Measurements from ENCODE around the gene PRIM2. TPM values are rescaled to one million over a fixed set of nuclear protein-coding genes. Genes with fewer than 3 reads are reported as not detected.

PRIM2 gene
- total and polyA plus RNA-seq, 9 of the 15 experiments (the other 6 are each of a cell fraction or from before 2014, with no cell fraction given), result 19.8 to 57.5 (median 33.4) TPM

DNA sequence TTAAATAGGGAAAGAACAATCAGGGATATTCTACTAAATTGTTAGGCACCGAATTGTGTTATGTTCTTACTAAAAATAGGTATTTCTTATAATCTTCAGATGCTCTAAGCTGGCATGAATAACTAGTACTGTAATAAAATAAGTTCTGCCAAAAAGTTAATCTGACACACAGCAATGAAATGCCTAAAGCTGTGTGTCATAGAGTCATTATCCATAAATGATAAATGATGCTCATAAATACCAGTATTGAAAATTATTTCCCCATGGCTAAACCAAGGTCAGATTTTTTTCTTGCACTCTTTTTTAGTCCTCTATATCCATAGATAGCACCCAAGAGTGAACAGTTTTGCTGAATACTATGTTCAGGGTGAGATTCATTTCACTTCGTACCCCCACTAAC, 11.7 kb upstream of the PRIM2 start:
- Histone ChIP-seq H3K4me2 (ENCODE audit: insufficient read depth, low read length) (no peak overlapping the region), H3K9me1 (ENCODE audit: control insufficient read depth, insufficient read depth, low read length) (no peaks in the 10 kb centered on the region), H4K20me1 (replicated peaks; ENCODE audit: control insufficient read depth, insufficient read depth, low read length) (no peaks in the 10 kb centered on the region), H3K4me1 (replicated peaks in 1 of 2; ENCODE audit: control insufficient read depth in 2 of 2, insufficient read depth in 2 of 2, low read length in 2 of 2) (no peaks in the 10 kb centered on the region), H2AFZ (ENCODE audit: low read depth, low read length) (no peak overlapping the region), H3K9me3 (replicated peaks; ENCODE audit: control insufficient read depth, insufficient read depth, low read depth, low read length) (no peaks in the 10 kb centered on the region), H3K27me3 (ENCODE audit: control insufficient read depth in 2 of 2, insufficient read depth in 2 of 2, low read length in 2 of 2) (peaks cover 5 to 9% of the 10 kb centered on the region in 2 experiments; a peak in 4 of 5 replicates), H3K9ac (ENCODE audit: insufficient read depth in 1 of 2, low read depth in 2 of 2, low read length in 2 of 2) (no peak overlapping the region), H3K79me2 (ENCODE audit: control insufficient read depth, insufficient read depth, low read length) (no peaks in the 10 kb centered on the region), H3K27ac (ENCODE audit: extremely low read depth, low read depth, low read length) (no peak overlapping the region), H3K4me3 (no peak overlapping the region), H3K36me3 (ENCODE audit: control insufficient read depth, insufficient read depth, low read length) (no peaks in the 10 kb centered on the region)
- no TSS peak for BruUV-seq (replicated peaks)
- intact Hi-C loops (cut with micrococcal nuclease) (no loop called here), in situ Hi-C loops (cut with MboI) (loop anchor here (25.0 kb wide), 1 partner anchor 943 kb away; no protein-coding TSS in a partner anchor)
- 0% methylated on average over 2 of the region's 2 CpGs for WGBS (ENCODE audit: insufficient coverage, low coverage, missing lambda C conversion rate)
- ChIA-PET POLR2A (no interaction called here), CTCF (ENCODE audit: low intra/inter-chr PET ratio) (no interaction called here)
- no peak for ATAC-seq
- no peak for FAIRE-seq
- TF ChIP-seq, protein P1, sequence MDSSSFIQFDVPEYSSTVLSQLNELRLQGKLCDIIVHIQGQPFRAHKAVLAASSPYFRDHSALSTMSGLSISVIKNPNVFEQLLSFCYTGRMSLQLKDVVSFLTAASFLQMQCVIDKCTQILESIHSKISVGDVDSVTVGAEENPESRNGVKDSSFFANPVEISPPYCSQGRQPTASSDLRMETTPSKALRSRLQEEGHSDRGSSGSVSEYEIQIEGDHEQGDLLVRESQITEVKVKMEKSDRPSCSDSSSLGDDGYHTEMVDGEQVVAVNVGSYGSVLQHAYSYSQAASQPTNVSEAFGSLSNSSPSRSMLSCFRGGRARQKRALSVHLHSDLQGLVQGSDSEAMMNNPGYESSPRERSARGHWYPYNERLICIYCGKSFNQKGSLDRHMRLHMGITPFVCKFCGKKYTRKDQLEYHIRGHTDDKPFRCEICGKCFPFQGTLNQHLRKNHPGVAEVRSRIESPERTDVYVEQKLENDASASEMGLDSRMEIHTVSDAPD (CRISPR knock-in tag; IDR thresholded peaks at IDR 0.05), result no peak
- TF ChIP-seq GATAD2A (IDR thresholded peaks at IDR 0.05), result no peak
- TF ChIP-seq, protein P2, sequence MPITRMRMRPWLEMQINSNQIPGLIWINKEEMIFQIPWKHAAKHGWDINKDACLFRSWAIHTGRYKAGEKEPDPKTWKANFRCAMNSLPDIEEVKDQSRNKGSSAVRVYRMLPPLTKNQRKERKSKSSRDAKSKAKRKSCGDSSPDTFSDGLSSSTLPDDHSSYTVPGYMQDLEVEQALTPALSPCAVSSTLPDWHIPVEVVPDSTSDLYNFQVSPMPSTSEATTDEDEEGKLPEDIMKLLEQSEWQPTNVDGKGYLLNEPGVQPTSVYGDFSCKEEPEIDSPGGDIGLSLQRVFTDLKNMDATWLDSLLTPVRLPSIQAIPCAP (CRISPR knock-in tag; IDR thresholded peaks at IDR 0.05; ENCODE audit: borderline replicate concordance), result no peak
- TF ChIP-seq C11orf30 (IDR thresholded peaks at IDR 0.05; ENCODE audit: low read depth), result no peak
- no peak for TF ChIP-seq SIN3B (IDR thresholded peaks at IDR 0.05; ENCODE audit: low read depth)
- TF ChIP-seq, protein P3, sequence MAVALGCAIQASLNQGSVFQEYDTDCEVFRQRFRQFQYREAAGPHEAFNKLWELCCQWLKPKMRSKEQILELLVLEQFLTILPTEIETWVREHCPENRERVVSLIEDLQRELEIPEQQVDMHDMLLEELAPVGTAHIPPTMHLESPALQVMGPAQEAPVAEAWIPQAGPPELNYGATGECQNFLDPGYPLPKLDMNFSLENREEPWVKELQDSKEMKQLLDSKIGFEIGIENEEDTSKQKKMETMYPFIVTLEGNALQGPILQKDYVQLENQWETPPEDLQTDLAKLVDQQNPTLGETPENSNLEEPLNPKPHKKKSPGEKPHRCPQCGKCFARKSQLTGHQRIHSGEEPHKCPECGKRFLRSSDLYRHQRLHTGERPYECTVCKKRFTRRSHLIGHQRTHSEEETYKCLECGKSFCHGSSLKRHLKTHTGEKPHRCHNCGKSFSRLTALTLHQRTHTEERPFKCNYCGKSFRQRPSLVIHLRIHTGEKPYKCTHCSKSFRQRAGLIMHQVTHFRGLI (CRISPR knock-in tag; IDR thresholded peaks at IDR 0.05), result no peak
- TF ChIP-seq ZNF316 (IDR thresholded peaks at IDR 0.05), result no peak
- no peak for TF ChIP-seq ZNF695 (CRISPR knock-in tag; IDR thresholded peaks at IDR 0.05)
- no peak for TF ChIP-seq ZNF133 (CRISPR knock-in tag; IDR thresholded peaks at IDR 0.05)
- TF ChIP-seq POLR2A (conservative IDR thresholded peaks at IDR 0.05), result no peak
- no peak for TF ChIP-seq NR4A1 (CRISPR knock-in tag; IDR thresholded peaks at IDR 0.05)
- TF ChIP-seq NR4A1 (tag; IDR thresholded peaks at IDR 0.05), result no peak
- TF ChIP-seq CEBPG (CRISPR knock-in tag; IDR thresholded peaks at IDR 0.05), result no peak
- TF ChIP-seq CEBPG (tag; conservative IDR thresholded peaks at IDR 0.05 in 1 of 2, IDR thresholded peaks at IDR 0.05 in 1 of 2), result no peak
- TF ChIP-seq ZNF217 (CRISPR knock-in tag; IDR thresholded peaks at IDR 0.05), result no peak
- no peak for DNase-seq (ENCODE audit: extremely low read depth in 1 of 4, low spot score in 3 of 4)
